ENCODE measurements around the gene CNTNAP1. TPM values are rescaled to one million over a fixed set of nuclear protein-coding genes. Genes with fewer than 3 reads are reported as not detected.

CNTNAP1 gene
- total and polyA plus RNA-seq, 9 of the 15 experiments (the other 6 are each of a cell fraction or from before 2014, with no cell fraction given) = 0.10 to 1.8 (median 0.62) TPM

DNA sequence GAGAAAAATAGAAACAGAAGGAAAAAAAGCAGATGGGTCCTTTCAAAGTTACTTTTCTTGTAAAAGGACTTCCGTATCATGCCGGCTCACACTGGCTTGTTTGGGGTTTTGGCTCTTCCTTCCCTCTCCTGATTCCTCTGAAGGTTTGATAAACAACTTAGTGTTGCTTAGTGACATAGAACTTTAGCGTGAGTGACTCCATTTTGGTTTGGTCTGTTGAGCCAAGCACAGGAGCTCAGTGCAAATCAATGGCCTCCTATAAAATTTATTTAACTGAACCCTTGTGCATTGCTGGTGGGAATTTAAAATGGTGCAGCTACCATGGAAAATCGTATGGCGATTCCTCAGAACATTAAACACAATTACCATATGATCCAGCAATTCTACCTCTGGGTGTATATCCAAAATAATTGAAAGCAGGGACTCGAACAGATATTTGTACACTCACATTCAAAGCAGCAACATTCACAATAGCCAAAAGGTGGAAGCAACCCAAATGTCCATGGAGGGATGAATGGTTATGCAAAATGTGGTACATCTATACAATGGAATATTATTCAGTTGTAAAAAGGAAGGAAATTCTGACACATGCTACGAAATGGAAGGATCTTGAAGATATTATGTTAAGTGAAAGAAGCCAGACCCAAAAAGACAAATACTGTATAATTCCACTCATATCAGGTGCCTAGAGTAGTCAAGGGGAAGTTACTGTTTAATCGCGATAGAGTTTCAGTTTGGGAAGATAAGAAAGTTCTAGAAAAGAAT lies 24.3 kb upstream of the CNTNAP1 start (continued):
- TF ChIP-seq ZNF589 (CRISPR knock-in tag; IDR thresholded peaks at IDR 0.05; ENCODE audit: low read depth) = no peak
- TF ChIP-seq, protein P1, sequence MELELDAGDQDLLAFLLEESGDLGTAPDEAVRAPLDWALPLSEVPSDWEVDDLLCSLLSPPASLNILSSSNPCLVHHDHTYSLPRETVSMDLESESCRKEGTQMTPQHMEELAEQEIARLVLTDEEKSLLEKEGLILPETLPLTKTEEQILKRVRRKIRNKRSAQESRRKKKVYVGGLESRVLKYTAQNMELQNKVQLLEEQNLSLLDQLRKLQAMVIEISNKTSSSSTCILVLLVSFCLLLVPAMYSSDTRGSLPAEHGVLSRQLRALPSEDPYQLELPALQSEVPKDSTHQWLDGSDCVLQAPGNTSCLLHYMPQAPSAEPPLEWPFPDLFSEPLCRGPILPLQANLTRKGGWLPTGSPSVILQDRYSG (tag; conservative IDR thresholded peaks at IDR 0.05; ENCODE audit: low read depth) = peak; percentile 60; the same call in 1 of the 2 replicates
- TF ChIP-seq TBL1XR1 (IDR thresholded peaks at IDR 0.05; ENCODE audit: low read length in 2 of 2) = no peak
- TF ChIP-seq KLF13 (tag; IDR thresholded peaks at IDR 0.05; ENCODE audit: borderline replicate concordance, low read depth) = no peak
- TF ChIP-seq TAF15 (IDR thresholded peaks at IDR 0.05; ENCODE audit: low read depth, low read length) = no peak
- TF ChIP-seq ZNF583 (CRISPR knock-in tag; IDR thresholded peaks at IDR 0.05) = 0 out of 2 replicates have a peak, but pooled peaks have one; percentile 21
- no peak for TF ChIP-seq FOXA3 (CRISPR knock-in tag; conservative IDR thresholded peaks at IDR 0.05 in 1 of 2, IDR thresholded peaks at IDR 0.05 in 1 of 2)
- TF ChIP-seq ZNF407 (IDR thresholded peaks at IDR 0.05; ENCODE audit: low read depth) = no peak
- no peak for TF ChIP-seq ZNF561 (CRISPR knock-in tag; conservative IDR thresholded peaks at IDR 0.05)
- TF ChIP-seq TFE3 (CRISPR knock-in tag; IDR thresholded peaks at IDR 0.05) = no peak
- TF ChIP-seq STAG1 (CRISPR knock-in tag; IDR thresholded peaks at IDR 0.05; ENCODE audit: borderline replicate concordance) = no peak
- TF ChIP-seq NR2F6 (CRISPR knock-in tag; IDR thresholded peaks at IDR 0.05) = no peak
- no peak for TF ChIP-seq RBM17 (IDR thresholded peaks at IDR 0.05; ENCODE audit: borderline replicate concordance, low read depth, low read length)
- TF ChIP-seq MEF2D (tag; conservative IDR thresholded peaks at IDR 0.05; ENCODE audit: low read depth) = 0 out of 2 replicates have a peak, but pooled peaks have one; percentile 67
- TF ChIP-seq THAP7 (CRISPR knock-in tag; IDR thresholded peaks at IDR 0.05) = no peak

Measured in K562 (cell line).